HG03064 (cell line): ENCODE measurements around the gene CENPO.
A peak's percentile ranks its signal among the peaks of the same experiment; 100 is the strongest.

Experiments
- ATAC-seq: cut with Tn5 transposase; IDR thresholded peaks from one replicate; pipeline ENCODE4 v1.9.1; 2021; ENCODE audit warnings: low read depth; ENCODE audit not compliant: unreplicated experiment

The CENPO gene, protein sequence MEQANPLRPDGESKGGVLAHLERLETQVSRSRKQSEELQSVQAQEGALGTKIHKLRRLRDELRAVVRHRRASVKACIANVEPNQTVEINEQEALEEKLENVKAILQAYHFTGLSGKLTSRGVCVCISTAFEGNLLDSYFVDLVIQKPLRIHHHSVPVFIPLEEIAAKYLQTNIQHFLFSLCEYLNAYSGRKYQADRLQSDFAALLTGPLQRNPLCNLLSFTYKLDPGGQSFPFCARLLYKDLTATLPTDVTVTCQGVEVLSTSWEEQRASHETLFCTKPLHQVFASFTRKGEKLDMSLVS

GRCh38 chr2:24792874-24793760 lies at the start of gene CENPO, which contains the start of gene PTRHD1:
CENPO (plus strand) TSS chr2:24793425; CDS start chr2:24793920, 495 bp downstream.
PTRHD1 (minus strand) TSS chr2:24793391; CDS start chr2:24793377, 14 bp downstream.
- ATAC-seq: peak; percentile 93

GRCh38 chr2:24743924-24744323 lies 49.3 kb upstream of the CENPO start:
- ATAC-seq: no peak

- ATAC-seq: no peak
Observed at GRCh38 chr2:24744356-24744755, 48.9 kb upstream of the CENPO start.

DNA sequence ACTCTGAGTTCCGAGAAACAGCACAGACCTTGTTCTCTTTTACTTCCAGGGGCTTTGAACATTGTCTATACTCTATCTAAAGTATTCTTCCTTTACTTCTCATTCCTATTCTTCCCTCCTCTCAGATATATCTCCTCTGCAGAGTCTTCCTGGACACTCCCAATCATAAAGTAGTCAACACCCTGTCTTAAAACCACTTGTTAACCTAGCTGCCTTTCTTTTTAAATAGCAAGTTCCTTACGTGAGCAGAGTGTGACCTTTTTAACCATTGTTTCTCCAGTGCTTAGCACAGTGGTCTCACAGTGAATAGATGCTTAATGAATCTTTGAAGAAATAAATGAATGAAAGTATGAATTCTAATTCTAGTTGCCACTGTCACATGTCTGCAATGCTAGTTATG lies 47.4 kb upstream of the CENPO start:
- no peak for ATAC-seq

GRCh38 chr2:24747299-24747698 lies 45.9 kb upstream of the CENPO start:
- ATAC-seq: no peak

DNA sequence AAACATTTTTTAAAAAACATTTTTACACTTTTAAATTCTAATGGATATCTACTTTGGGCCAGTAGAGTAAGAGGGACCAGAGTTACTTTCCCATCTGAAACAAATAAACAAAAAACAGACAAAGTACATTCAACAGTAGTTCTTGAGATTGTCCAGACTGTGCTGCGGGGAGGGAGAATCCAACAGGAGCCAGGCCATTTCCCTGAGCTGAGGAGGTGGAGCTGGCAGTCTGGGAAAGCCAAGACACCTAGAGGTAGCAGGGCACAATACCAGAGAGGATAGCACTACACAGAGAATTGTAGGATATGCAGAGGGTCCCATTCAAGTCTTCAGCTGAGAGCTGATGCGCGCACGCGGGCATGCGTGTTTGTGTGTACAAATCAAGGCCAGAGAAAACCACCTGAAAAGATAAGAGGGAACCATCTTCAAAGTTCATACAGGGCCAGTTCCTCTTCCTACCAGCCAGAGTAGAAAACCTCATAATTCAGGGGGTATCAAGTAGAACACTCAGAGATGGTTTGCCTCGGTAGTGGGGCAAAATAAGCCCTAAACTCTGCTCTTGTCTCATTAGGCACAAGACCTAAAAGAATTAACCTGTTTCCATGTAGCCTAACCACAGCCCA lies 44.0 kb upstream of the CENPO start:
- ATAC-seq: no peak

- no peak for ATAC-seq
Observed at GRCh38 chr2:24754985-24755705, 38.1 kb upstream of the CENPO start.

GRCh38 chr2:24756789-24757188 lies 36.4 kb upstream of the CENPO start:
- no peak for ATAC-seq

DNA sequence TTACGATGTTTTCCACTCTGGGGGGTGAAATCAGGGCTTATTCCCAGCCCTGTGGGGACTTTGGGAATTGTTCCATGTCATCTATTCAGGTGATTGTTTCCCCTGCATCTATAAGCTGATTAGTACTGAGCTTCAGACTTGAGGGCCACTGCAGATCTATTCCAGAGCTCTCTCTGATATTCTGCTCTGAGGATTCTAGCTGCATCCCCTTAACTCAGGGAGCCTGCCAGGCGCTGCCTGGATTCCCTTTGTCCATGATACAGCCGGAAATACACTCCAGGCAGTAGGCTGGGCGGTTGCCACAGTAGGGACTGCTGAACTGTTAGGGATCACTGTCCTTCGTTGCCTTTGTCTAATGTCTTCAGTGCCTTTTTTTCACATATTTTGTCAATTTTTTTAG lies 31.4 kb upstream of the CENPO start:
- no peak for ATAC-seq

DNA sequence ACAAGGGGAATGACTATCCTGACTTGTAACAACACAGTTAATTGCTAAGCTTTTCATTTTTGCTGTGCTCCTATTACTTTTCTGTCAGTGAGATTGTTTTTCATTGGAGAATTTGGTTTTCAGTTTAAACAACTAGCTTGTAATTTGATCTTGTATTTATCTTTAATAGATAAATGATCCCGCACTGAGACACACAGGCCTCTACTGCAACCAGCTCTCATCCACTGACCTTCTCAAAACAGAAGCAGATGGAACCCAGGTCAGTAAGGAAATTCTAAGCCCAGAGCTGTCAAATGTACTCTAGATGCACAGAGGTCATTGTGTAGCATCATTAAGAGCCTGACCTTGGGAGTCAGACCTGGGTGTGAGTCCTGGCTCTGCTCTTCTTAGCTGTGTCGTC lies 30.7 kb upstream of the CENPO start:
- ATAC-seq: no peak

DNA sequence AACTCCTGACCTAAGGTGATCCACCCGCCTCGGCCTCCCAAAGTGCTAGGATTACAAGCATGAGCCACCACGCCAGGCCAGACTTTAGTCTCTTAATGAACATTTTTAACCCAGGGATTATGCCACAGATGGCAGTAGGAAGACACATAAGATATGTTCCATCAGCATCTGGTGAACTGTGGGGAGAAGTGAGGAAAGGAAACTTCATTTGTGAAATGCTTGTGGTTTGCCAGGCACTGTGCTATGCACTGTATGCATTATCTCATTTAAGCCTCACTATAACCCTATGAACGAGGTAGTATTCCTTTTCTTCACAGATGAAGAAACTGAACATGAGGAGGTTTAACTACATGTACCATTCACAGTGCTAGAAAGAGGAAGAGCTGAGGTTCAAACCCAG lies 29.4 kb upstream of the CENPO start:
- ATAC-seq: no peak

- no peak for ATAC-seq
Observed at GRCh38 chr2:24766609-24767008, 26.6 kb upstream of the CENPO start.

DNA sequence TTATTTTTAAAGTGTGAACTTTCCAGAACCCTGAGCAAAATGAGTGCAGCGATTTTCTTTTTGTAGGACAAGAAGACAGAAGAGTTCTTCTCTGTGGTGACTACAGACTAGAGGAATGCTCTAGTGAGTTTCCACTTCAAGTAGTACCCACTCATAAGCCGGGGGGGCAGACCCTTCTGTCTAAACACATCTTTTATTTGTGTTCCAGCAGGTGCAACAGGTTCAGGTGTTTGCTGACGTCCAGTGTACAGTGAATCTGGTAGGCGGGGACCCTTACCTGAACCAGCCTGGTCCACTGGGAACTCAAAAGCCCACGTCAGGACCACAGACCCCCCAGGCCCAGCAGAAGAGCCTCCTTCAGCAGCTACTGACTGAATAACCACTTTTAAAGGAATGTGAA lies 25.2 kb upstream of the CENPO start:
- no peak for ATAC-seq

GRCh38 chr2:24768601-24769000 lies 24.6 kb upstream of the CENPO start:
- ATAC-seq: no peak

- ATAC-seq: no peak
Observed at GRCh38 chr2:24771061-24771460, 22.2 kb upstream of the CENPO start.

DNA sequence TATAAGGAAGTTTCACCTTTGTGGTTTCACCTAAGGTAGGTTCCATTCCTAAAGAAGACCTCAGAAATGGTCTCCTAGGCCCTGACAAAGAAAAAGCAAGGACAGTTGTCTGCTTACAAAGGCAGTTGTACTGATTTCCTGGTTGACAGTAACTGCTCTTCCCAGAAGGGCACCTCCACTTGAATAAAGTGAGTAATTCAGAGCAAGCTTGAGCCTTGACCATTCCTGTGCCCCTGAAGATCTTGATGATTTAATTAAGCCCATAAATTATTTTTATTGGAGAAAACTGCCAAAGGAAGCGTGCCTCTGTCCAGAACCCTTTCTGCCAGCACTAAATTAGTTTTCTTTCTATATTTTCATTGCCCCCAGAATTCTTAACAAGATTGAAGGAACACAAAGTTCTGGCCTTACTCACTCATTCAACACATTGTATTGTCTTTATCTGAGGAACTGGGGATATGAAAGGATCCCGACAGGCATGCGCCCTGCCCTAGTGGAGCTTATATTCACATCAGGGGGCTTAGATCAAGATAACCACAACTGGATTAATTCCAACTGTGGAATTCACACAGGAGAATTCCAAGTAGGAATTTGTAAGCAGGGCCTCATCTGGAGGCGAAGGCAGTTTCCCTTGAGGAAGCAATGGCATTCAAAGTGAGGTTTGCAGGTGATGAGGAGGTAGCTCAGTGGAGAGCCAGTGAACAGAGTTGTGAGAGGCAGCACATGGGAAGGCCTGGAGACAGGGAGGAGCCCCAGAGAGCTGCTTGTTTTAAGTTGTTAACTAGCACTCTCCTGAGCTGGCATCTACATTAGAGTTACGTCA lies 21.2 kb upstream of the CENPO start:
- ATAC-seq: no peak

- ATAC-seq: no peak
Observed at GRCh38 chr2:24774373-24774772, 18.9 kb upstream of the CENPO start.

GRCh38 chr2:24779116-24779515 lies 14.1 kb upstream of the CENPO start:
- ATAC-seq: no peak

DNA sequence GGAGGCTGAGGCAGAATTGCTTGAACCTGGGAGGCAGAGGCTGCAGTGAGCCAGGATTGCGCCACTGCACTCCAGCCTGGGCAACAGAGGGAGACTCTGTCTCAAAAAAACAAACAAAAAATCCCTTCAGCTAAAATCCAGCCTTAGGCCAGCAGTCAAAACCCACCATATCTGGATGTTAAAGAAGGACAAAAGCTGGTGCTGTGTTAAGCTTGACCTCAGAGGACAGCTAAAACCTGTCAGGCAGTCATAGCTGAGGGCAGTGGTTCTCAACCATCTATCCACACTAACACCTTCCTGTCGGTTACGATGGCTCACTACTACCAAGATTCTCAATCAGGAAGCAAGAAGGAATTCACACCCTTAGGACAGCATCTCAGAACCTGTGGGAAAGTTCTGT lies 9.6 kb upstream of the CENPO start:
- no peak for ATAC-seq
